ENCODE measurements around the gene CBLB.

The CBLB gene

GRCh38 chr3:105615814-105616213 lies 253.0 kb downstream of the CBLB start:
- no peak for DNase-seq

GRCh38 chr3:105614288-105615030 lies 254.4 kb downstream of the CBLB start:
- no peak for DNase-seq

- DNase-seq, result no peak
These were observed 255.7 kb downstream of the CBLB start for GRCh38 chr3:105613120-105613519.

GRCh38 chr3:105611304-105612192 lies 257.3 kb downstream of the CBLB start:
- no peak for DNase-seq

- DNase-seq, result no peak
These were observed 258.3 kb downstream of the CBLB start for GRCh38 chr3:105610473-105610872.

- no peak for DNase-seq
These were observed 260.2 kb downstream of the CBLB start for GRCh38 chr3:105608623-105609022.

- no peak for DNase-seq
These were observed 262.8 kb downstream of the CBLB start for GRCh38 chr3:105606016-105606415.
